Measurements from ENCODE around the gene PNPLA7. TPM values are rescaled to one million over a fixed set of nuclear protein-coding genes. Genes with fewer than 3 reads are reported as not detected.

The PNPLA7 gene
- total RNA-seq, 1 donor from 2014 or later = 9.8 TPM

DNA sequence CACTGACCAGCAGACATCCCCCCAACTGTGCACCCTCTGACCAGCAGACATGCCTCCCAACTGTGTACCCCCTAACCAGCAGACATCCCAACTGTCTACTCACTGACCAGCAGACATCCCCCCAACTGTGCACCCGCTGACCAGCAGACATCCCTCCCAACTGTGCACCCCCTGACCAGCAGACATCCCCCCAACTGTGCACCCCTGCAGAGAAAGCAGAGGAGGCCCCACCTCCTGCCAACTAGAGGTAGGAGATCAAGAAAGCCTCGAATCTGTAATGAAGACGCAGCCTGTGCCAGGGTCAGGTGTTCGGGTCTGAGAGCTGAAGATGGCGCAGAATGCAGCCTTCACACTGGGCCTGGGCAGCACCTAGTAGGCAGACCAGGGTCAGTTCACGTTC, 61.3 kb downstream of the PNPLA7 start:
- intact Hi-C loops (cut with DNase I) = no loop called here
- no peak for ATAC-seq
- no peak for DNase-seq (ENCODE audit: missing footprints)

GRCh38 chr9:137488327-137488653, 61.9 kb downstream of the PNPLA7 start:
- DNase-seq (ENCODE audit: missing footprints) (no peak), ATAC-seq (no peak)
- intact Hi-C loops (cut with DNase I) = no loop called here

DNA sequence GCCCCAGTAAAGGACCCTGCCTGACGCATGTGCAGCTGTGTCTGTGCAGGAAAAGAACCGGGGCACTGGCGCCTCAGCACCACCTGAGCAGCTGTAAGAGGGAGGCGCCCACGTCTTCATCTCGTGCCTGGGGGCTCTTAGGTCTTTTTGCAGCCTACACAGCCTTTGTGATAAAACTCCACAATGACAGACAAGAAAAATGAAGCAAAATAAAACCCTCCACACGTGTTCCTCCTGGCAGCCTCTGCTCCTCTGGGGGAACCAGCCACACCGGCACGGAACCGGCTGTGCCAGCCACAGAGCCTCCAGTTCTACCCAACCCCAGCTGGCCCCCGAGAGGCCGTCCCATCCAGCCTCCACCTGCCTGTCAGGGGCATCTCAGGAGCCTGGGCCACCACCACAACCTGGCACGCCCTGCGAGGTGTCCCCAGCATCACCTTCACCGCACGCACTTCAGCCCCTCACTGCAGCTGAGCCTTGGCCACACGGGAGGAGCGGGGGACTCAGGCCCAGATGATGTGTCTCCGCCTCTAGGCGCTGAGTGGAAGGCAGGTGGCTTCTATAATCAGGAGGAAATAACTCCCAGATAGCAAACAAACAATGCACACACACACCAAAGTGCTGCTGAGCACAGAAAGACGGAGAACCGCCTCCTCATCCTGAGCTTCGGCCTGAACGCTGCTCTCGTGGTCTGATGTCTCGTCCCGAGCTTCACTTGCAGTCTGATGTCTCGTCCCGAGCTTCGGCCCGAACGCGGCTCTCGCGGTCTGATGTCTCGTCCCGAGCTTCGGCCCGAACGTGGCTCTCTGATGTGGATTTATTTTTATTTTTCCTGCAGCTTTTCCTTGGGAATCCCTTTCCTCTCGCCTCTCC, 62.5 kb downstream of the PNPLA7 start:
- peak; percentile 46 for DNase-seq (ENCODE audit: missing footprints)
- intact Hi-C loops (cut with DNase I) = no loop called here
- peak; percentile 20 for ATAC-seq

- intact Hi-C loops (cut with DNase I) = no loop called here
- ATAC-seq (no peak), DNase-seq (ENCODE audit: missing footprints) (no peak)
Observed at GRCh38 chr9:137486545-137487453, 63.4 kb downstream of the PNPLA7 start.

DNA sequence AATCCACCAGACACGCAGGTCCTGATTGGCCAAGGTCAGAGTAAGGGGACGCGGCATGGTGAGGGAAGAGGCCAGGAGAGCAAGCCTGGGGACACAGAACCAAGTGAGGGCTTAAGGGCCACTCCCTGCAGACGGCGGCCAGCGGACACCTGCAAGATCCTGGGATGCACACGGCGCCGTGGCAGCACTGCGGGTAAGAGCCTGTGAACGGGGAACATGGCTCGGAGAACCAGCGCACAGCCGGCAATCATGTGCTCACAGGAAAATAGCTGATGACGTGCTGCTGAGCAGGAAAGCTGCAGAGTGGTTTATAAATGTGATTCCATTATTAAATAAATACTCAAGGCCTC, 64.1 kb downstream of the PNPLA7 start:
- DNase-seq (ENCODE audit: missing footprints) = no peak
- intact Hi-C loops (cut with DNase I) = no loop called here
- no peak for ATAC-seq

- ATAC-seq (no peak), DNase-seq (ENCODE audit: missing footprints) (no peak)
- intact Hi-C loops (cut with DNase I) = no loop called here
Observed at GRCh38 chr9:137485343-137486140, 64.7 kb downstream of the PNPLA7 start.

DNA sequence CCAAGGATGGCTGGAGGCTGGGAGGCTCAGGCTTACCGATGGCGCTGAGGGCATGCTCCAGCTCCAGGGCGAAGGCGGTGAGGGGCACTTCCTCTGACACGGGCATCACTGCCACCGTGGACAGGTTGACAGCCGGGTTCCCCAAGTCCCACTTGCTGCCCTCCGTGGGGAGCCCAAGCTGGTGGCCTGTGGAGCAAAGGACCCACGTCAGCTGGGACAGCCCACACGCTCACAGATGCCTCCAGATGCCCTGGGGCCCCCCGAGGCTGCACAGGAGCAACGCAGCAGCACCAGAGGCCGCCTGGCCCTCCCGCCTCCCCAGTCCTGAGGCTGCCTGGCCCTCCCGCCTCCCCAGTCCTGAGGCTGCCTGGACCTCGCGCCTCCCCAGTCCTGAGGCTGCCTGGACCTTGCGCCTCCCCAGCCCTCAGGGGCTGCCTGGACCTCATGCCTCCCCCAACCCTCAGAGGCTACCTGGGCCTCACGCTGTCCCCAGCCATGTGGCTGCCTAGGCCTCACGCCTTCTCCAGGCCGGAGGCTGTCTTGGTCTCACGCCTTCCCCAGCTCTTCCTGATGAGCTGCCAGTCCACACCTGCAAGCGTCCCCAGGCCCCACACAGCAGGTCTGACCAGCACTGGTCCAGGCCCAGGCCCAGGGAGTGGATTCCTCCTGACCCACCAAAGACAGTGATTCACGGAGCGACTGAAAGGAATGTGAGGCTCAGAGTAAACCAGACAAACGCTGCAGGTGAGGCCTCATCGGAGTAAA, 65.5 kb downstream of the PNPLA7 start:
- intact Hi-C loops (cut with DNase I) = no loop called here
- no peak for DNase-seq (ENCODE audit: missing footprints)
- ATAC-seq = no peak

DNA sequence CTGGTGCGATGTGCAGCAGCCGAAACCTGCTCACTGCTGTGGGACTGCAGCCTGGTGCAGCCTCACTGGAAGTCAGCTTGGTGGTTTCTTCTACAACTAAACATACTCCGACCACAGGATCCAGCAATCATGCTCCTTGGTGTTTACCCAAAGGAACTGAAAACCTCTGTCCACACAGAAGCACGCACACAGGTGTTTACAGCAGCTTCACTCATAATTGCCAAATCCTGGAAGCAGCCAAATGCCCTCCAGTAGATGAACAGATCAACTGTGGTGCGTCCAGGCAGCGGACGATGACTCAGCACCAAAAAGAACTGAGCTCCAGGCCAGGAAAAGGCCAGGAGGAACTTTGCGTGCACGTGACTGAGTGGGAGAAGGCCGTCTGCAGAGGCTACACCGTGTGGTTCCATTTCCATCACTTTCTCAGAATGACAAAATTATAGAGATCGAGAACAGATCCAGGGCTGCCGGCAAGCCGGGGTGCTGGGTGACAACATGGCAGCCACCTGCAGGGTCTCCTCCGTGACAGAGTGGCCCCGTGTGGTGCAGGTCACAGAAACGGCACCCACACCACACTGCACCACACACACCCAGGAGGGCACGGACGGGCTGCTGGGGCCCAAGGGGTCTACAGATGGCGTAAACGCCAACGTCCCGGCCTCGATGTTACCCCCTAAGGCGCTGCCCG, 68.0 kb downstream of the PNPLA7 start:
- intact Hi-C loops (cut with DNase I) = no loop called here
- DNase-seq (ENCODE audit: missing footprints) (no peak), ATAC-seq (peak; percentile 41)

DNA sequence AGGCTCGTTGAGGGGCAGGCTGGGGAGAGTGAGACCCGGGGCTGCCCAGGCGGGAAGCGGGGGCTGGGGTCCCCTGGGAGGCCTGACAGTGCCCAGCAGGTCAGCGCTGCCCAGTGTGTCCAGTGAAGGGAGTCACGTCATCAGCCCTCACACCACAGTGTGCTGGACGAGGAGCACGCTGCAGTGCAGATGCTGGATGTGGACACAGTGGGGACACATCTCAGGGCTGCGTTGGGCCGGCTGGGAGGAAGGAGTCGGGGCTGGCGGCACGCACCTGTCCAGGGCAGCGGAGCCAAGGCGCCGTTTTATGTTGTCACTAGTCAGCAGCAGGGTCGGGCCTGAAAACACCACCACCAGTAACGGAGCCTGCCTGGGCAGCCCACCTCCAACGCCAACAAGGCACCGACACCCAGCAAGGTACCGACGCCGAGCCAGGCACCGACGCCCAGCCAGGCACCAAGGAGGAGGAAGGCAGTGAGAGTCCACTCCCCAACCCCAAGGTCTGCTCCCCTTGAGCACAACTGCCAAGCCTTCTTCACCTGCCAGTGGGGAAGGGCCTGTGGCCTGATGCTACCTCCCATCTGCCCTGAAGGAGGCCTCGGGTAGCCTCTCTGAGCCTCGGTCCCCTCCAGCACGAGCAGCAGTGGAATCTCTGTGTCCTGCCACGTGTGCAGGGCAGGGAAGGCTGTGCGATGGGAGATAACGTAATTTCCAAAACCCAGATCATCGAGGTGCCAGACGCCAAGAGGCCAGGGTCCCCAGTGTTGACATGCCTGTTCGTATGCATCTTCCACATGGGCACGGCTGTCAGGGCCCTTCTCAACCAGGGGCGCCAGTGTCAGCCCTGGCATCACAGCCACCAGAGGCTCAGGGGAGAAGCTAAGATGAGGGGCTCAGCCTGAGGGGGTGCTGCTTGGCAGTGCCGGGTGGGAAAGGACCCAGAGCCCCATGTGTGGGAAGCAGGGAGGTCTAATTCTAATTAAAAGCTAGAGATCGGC, 69.2 kb downstream of the PNPLA7 start:
- DNase-seq (ENCODE audit: missing footprints) (no peak), ATAC-seq (no peak)

GRCh38 chr9:137479892-137480685, 70.1 kb downstream of the PNPLA7 start:
- intact Hi-C loops (cut with DNase I) = no loop called here
- DNase-seq (ENCODE audit: missing footprints) (peak; percentile 39), ATAC-seq (no peak)

More for the DNA sequence above, 69.2 kb downstream of the PNPLA7 start:
- intact Hi-C loops (cut with DNase I) = no loop called here

GRCh38 chr9:137478962-137479861, 71.0 kb downstream of the PNPLA7 start:
- intact Hi-C loops (cut with DNase I) = no loop called here
- DNase-seq (ENCODE audit: missing footprints) (peak; percentile 55), ATAC-seq (no peak)

DNA sequence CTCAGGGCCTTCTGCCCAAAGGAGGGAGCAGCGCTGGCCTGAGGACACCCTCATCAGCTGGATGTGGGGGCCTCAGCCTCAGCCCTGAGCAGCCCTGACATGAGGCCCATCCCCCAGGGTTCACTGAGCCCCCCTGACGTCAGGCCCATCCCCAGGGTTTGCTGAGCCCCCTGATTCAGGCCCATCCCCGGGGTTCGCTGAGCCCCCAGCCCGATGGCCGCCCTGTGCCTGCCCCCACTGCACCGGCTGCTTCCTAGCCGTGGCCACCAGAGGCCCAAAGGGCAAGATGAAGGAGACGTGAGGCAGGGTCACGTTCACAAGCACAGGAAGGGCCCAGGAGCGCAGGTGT, 71.6 kb downstream of the PNPLA7 start:
- ATAC-seq = no peak
- intact Hi-C loops (cut with DNase I) = no loop called here
- DNase-seq (ENCODE audit: missing footprints) = no peak

DNA sequence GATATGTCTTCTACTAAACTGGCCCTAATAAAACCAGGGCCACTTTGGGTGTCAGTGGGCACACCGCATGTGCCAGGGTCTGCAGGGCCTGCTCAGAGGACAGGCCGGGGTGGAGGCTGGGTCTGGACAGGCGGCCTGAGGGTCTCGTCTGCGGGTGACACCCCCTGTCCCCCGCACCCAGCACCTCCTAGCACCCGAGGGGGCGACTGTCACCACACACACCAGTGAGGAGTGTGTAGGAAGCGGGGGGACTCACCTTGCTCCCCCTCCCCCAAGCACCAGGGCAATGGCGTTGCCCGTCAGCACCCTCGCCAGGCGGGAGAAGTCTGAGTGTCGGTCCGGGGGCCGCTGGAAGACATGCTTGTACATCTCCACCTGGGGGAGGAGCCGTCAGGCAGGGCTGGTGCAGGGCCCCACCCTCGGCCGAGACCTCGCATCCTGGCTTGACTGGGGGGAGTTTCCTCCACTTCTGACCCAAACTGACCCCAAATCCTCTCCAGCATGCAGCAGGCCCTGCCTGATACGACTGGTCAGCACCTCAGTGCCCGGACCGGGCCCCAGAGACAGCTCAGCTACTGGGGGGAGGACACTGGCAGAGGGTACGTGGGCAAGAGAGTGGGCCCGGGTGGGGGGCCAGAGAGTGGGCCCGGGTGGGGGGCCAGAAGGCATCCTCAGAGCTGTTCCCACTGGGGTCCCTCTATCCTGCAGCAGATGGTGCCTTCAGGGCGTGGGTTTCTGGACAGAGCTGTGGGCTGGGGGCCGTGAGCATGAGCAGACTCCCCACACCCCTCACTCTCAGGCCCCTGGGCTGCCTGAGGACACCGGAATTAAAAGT, 72.2 kb downstream of the PNPLA7 start:
- ATAC-seq (no peak), DNase-seq (ENCODE audit: missing footprints) (peak; percentile 9)
- intact Hi-C loops (cut with DNase I) = no loop called here

- intact Hi-C loops (cut with DNase I) = no loop called here
- DNase-seq (ENCODE audit: missing footprints) = peak; percentile 54
- ATAC-seq = no peak
Observed at GRCh38 chr9:137476856-137477255, 73.3 kb downstream of the PNPLA7 start.
